ENCODE measurements around the gene IL3RA.
"Not testable (repeated sequence)": the region's sequence is repeated elsewhere in the genome, so short reads cannot be mapped to it uniquely, and the experiment has no call there.

The IL3RA gene

GRCh38 chrX:1358793-1359476 lies 22.4 kb downstream of the IL3RA start:
- Histone ChIP-seq H3K9me3 (ENCODE audit: control insufficient read depth in 1 of 2, low read length in 2 of 2) (peaks cover 0 to 4% of the 10 kb centered on the region in 2 donors), H3K27me3 (ENCODE audit: low read depth, low read length) (no peaks in the 10 kb centered on the region), H3K4me1 (ENCODE audit: control insufficient read depth in 1 of 2, insufficient read depth in 2 of 2, low read length in 2 of 2) (peaks cover 0 to 3% of the 10 kb centered on the region in 2 donors), H3K36me3 (ENCODE audit: control insufficient read depth in 1 of 2, insufficient read depth in 2 of 2, low read length in 2 of 2) (peaks cover 0 to 24% of the 10 kb centered on the region in 2 donors), H3K27ac (ENCODE audit: low read length) (no peak overlapping the region), H3K4me3 (ENCODE audit: low read depth in 1 of 2, low read length in 2 of 2) (no peak overlapping the region)

GRCh38 chrX:1359477-1359873 lies 22.9 kb downstream of the IL3RA start:
- peaks cover 0 to 4% of the 10 kb centered on the region in 2 donors for H3K9me3 ChIP-seq (ENCODE audit: control insufficient read depth in 1 of 2, low read length in 2 of 2)
- no peak overlapping the region for H3K4me3 ChIP-seq (ENCODE audit: low read depth in 1 of 2, low read length in 2 of 2)
- H3K27ac ChIP-seq (ENCODE audit: low read length) = no peak overlapping the region
- H3K36me3 ChIP-seq (ENCODE audit: control insufficient read depth in 1 of 2, insufficient read depth in 2 of 2, low read length in 2 of 2) = peaks cover 0 to 24% of the 10 kb centered on the region in 2 donors
- no peaks in the 10 kb centered on the region for H3K27me3 ChIP-seq (ENCODE audit: low read depth, low read length)
- H3K4me1 ChIP-seq (ENCODE audit: control insufficient read depth in 1 of 2, insufficient read depth in 2 of 2, low read length in 2 of 2) = peaks cover 0 to 3% of the 10 kb centered on the region in 2 donors

- no peak overlapping the region for H3K4me3 ChIP-seq (ENCODE audit: low read depth in 1 of 2, low read length in 2 of 2)
- H3K27ac ChIP-seq (ENCODE audit: low read length) = no peak overlapping the region
- peaks cover 0 to 4% of the 10 kb centered on the region in 2 donors for H3K9me3 ChIP-seq (ENCODE audit: control insufficient read depth in 1 of 2, low read length in 2 of 2)
- H3K27me3 ChIP-seq (ENCODE audit: low read depth, low read length) = no peaks in the 10 kb centered on the region
- peaks cover 0 to 24% of the 10 kb centered on the region in 2 donors for H3K36me3 ChIP-seq (ENCODE audit: control insufficient read depth in 1 of 2, insufficient read depth in 2 of 2, low read length in 2 of 2)
- peaks cover 0 to 3% of the 10 kb centered on the region in 2 donors for H3K4me1 ChIP-seq (ENCODE audit: control insufficient read depth in 1 of 2, insufficient read depth in 2 of 2, low read length in 2 of 2)
Observed at GRCh38 chrX:1360171-1360570, 23.6 kb downstream of the IL3RA start.

- no peaks in the 10 kb centered on the region for H3K27me3 ChIP-seq (ENCODE audit: low read depth, low read length)
- H3K4me1 ChIP-seq (ENCODE audit: control insufficient read depth in 1 of 2, insufficient read depth in 2 of 2, low read length in 2 of 2) = no peaks in the 10 kb centered on the region
- H3K36me3 ChIP-seq (ENCODE audit: control insufficient read depth in 1 of 2, insufficient read depth in 2 of 2, low read length in 2 of 2) = peaks cover 0 to 24% of the 10 kb centered on the region in 2 donors
- no peak overlapping the region for H3K4me3 ChIP-seq (ENCODE audit: low read depth in 1 of 2, low read length in 2 of 2)
- no peak overlapping the region for H3K27ac ChIP-seq (ENCODE audit: low read length)
- peaks cover 0 to 4% of the 10 kb centered on the region in 2 donors for H3K9me3 ChIP-seq (ENCODE audit: control insufficient read depth in 1 of 2, low read length in 2 of 2)
Observed at GRCh38 chrX:1361275-1361674, 24.7 kb downstream of the IL3RA start.

GRCh38 chrX:1361910-1362309 lies 25.3 kb downstream of the IL3RA start:
- Histone ChIP-seq H3K4me3 (ENCODE audit: low read depth in 1 of 2, low read length in 2 of 2) (no peak overlapping the region), H3K36me3 (ENCODE audit: control insufficient read depth in 1 of 2, insufficient read depth in 2 of 2, low read length in 2 of 2) (peaks cover 0 to 24% of the 10 kb centered on the region in 2 donors), H3K4me1 (ENCODE audit: control insufficient read depth in 1 of 2, insufficient read depth in 2 of 2, low read length in 2 of 2) (no peaks in the 10 kb centered on the region), H3K27me3 (ENCODE audit: low read depth, low read length) (no peaks in the 10 kb centered on the region), H3K27ac (ENCODE audit: low read length) (no peak overlapping the region), H3K9me3 (ENCODE audit: control insufficient read depth in 1 of 2, low read length in 2 of 2) (peaks cover 0 to 4% of the 10 kb centered on the region in 2 donors)

GRCh38 chrX:1366363-1366762 lies 29.8 kb downstream of the IL3RA start:
- not testable (repeated sequence) for H3K27me3 ChIP-seq (ENCODE audit: low read depth, low read length); H3K27ac ChIP-seq (ENCODE audit: low read length); H3K36me3 ChIP-seq (ENCODE audit: control insufficient read depth in 1 of 2, insufficient read depth in 2 of 2, low read length in 2 of 2); H3K4me3 ChIP-seq (ENCODE audit: low read depth in 1 of 2, low read length in 2 of 2); H3K4me1 ChIP-seq (ENCODE audit: control insufficient read depth in 1 of 2, insufficient read depth in 2 of 2, low read length in 2 of 2); H3K9me3 ChIP-seq (ENCODE audit: control insufficient read depth in 1 of 2, low read length in 2 of 2)

GRCh38 chrX:1368385-1368698 lies 31.8 kb downstream of the IL3RA start:
- Histone ChIP-seq H3K27me3 (ENCODE audit: low read depth, low read length) (no peaks in the 10 kb centered on the region), H3K27ac (ENCODE audit: low read length) (no peak overlapping the region)

GRCh38 chrX:1378306-1378759 lies 41.7 kb downstream of the IL3RA start:
- H3K36me3 ChIP-seq (ENCODE audit: control insufficient read depth in 1 of 2, insufficient read depth in 2 of 2, low read length in 2 of 2) = peaks cover 0 to 3% of the 10 kb centered on the region in 2 donors
- no peaks in the 10 kb centered on the region for H3K9me3 ChIP-seq (ENCODE audit: control insufficient read depth in 1 of 2, low read length in 2 of 2)
- H3K27me3 ChIP-seq (ENCODE audit: low read depth, low read length) = no peaks in the 10 kb centered on the region
- no peak overlapping the region for H3K4me3 ChIP-seq (ENCODE audit: low read depth in 1 of 2, low read length in 2 of 2)
- no peaks in the 10 kb centered on the region for H3K4me1 ChIP-seq (ENCODE audit: control insufficient read depth in 1 of 2, insufficient read depth in 2 of 2, low read length in 2 of 2)
- no peak overlapping the region for H3K27ac ChIP-seq (ENCODE audit: low read length)

More at GRCh38 chrX:1368385-1368698, 31.8 kb downstream of the IL3RA start:
- Histone ChIP-seq H3K9me3 (ENCODE audit: control insufficient read depth in 1 of 2, low read length in 2 of 2) (no peaks in the 10 kb centered on the region), H3K36me3 (ENCODE audit: control insufficient read depth in 1 of 2, insufficient read depth in 2 of 2, low read length in 2 of 2) (no peaks in the 10 kb centered on the region), H3K4me3 (ENCODE audit: low read depth in 1 of 2, low read length in 2 of 2) (no peak overlapping the region), H3K4me1 (ENCODE audit: control insufficient read depth in 1 of 2, insufficient read depth in 2 of 2, low read length in 2 of 2) (no peaks in the 10 kb centered on the region)

- no peak overlapping the region for H3K4me3 ChIP-seq (ENCODE audit: low read depth in 1 of 2, low read length in 2 of 2)
- no peaks in the 10 kb centered on the region for H3K27me3 ChIP-seq (ENCODE audit: low read depth, low read length)
- no peaks in the 10 kb centered on the region for H3K9me3 ChIP-seq (ENCODE audit: control insufficient read depth in 1 of 2, low read length in 2 of 2)
- no peaks in the 10 kb centered on the region for H3K4me1 ChIP-seq (ENCODE audit: control insufficient read depth in 1 of 2, insufficient read depth in 2 of 2, low read length in 2 of 2)
- H3K27ac ChIP-seq (ENCODE audit: low read length) = no peak overlapping the region
- peaks cover 6 to 22% of the 10 kb centered on the region in 2 donors for H3K36me3 ChIP-seq (ENCODE audit: control insufficient read depth in 1 of 2, insufficient read depth in 2 of 2, low read length in 2 of 2)
Observed at GRCh38 chrX:1380672-1381233, 44.2 kb downstream of the IL3RA start.

GRCh38 chrX:1384658-1385252 lies 48.2 kb downstream of the IL3RA start:
- H3K4me3 ChIP-seq (ENCODE audit: low read depth in 1 of 2, low read length in 2 of 2) = no peak overlapping the region
- peaks cover 0 to 26% of the 10 kb centered on the region in 2 donors for H3K4me1 ChIP-seq (ENCODE audit: control insufficient read depth in 1 of 2, insufficient read depth in 2 of 2, low read length in 2 of 2)
- no peaks in the 10 kb centered on the region for H3K9me3 ChIP-seq (ENCODE audit: control insufficient read depth in 1 of 2, low read length in 2 of 2)
- no peaks in the 10 kb centered on the region for H3K27me3 ChIP-seq (ENCODE audit: low read depth, low read length)
- peaks cover 37 to 62% of the 10 kb centered on the region in 2 donors for H3K36me3 ChIP-seq (ENCODE audit: control insufficient read depth in 1 of 2, insufficient read depth in 2 of 2, low read length in 2 of 2)
- no peak overlapping the region for H3K27ac ChIP-seq (ENCODE audit: low read length)

GRCh38 chrX:1385253-1386223 lies 49.0 kb downstream of the IL3RA start:
- Histone ChIP-seq H3K4me1 (ENCODE audit: control insufficient read depth in 1 of 2, insufficient read depth in 2 of 2, low read length in 2 of 2) (peaks cover under 1 to 33% of the 10 kb centered on the region in 2 donors), H3K36me3 (ENCODE audit: control insufficient read depth in 1 of 2, insufficient read depth in 2 of 2, low read length in 2 of 2) (peaks cover 37 to 70% of the 10 kb centered on the region in 2 donors), H3K4me3 (ENCODE audit: low read depth in 1 of 2, low read length in 2 of 2) (no peak overlapping the region), H3K27me3 (ENCODE audit: low read depth, low read length) (no peaks in the 10 kb centered on the region), H3K27ac (ENCODE audit: low read length) (no peak overlapping the region), H3K9me3 (ENCODE audit: control insufficient read depth in 1 of 2, low read length in 2 of 2) (no peaks in the 10 kb centered on the region)
